Erythroblast (primary cell): ENCODE measurements around the gene UBL3.

Experiments
- GATA1 ChIP-seq: IDR thresholded peaks from 2 replicates; pipeline ENCODE4 v1.6.1; 2011; ENCODE audit warnings: low read depth, mild to moderate bottlenecking, control low read depth, low read length, moderate library complexity
- POLR2A ChIP-seq: IDR thresholded peaks from 2 replicates; pipeline ENCODE4 v1.6.1; 2011; ENCODE audit warnings: mild to moderate bottlenecking, low read length

GRCh38 chr13:29748097-29748496 lies 102.3 kb downstream of the UBL3 start:
- no peak for TF ChIP-seq POLR2A
- TF ChIP-seq GATA1 = no peak
